ENCODE data around the gene DLX4.
A peak's percentile ranks its signal among the peaks of the same experiment; 100 is the strongest.

DLX4 gene

DNA sequence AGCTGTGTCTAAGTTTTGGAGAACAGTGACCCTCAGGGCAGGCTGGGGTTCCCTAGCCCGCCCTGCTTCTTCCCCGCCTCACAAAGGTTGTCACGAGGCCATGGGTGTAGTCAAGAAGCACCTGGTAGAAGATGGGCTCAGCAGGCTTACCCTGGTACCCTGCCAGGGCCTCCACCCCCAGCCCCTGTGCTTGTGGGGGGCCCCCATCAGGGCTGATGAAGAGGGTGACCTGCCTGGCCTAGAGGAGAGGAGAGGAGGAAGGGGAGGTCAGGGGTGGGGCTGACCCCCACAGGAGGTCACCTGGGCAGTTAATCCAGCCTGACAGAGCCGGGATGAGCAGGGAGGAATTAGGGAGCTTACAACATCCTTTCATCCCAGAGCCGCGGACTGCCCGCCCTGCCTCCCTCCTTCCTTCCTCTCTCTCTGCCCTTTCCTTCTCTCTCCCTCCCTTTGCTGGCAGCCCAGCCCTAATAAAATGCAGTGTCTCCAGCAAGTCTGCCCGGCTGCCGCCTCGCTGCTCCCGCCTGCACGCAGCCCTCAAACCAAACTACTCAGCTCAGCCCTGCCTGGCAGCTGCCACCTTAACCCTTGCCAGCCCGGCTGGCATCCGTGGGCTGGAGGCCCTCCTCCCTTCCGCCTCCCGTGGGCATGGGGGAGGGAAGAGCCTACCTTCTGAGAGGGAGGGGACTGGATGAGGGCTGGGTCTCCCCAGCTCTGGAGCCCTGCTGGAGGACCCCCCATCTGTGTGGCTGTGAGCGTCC is 18.9 kb downstream of the DLX4 start:
- peak; percentile 71 for DNase-seq (ENCODE audit: low spot score)

DNA sequence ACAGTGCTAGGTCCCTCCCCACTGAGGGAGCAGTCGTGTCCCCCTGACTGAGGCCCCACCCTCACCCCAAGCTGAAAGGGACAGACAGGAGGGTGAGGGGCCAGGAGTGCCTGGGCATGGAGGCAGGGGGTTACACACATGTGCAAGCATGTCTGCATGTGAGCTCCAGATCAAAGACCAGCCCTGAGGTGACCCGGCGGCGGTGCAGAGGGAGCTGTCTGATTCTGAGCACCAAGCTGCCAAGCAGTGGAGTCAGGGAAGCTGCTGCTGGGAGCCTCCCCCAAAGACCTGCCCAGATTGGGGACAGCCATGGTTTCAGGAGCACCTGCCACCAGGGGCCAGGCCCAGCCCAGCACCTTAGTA is 20.5 kb downstream of the DLX4 start:
- DNase-seq (ENCODE audit: low spot score), result no peak

GRCh38 chr17:49990331-49990730 is 21.3 kb downstream of the DLX4 start:
- peak; percentile 45 for DNase-seq (ENCODE audit: low spot score)

DNA sequence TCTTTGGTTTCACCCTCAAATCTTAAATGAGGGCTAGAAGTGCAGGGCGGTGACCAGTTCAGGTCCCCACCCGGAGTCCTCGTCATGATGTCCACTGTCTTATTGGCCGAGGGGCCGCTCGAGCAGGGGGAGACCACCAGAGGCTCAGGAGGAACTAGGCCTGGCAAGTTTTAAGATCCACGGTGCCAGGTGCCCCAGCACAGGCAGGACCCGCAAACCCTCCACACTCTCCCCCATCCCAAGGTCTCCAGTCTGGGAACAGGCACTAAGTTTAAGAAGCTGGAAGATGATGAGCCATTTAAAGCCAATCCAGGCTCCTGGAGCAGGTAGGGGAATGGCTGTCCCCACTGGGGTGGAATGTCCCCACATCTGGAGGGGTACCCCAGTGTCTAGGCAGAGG is 21.9 kb downstream of the DLX4 start:
- no peak for DNase-seq (ENCODE audit: low spot score)

DNA sequence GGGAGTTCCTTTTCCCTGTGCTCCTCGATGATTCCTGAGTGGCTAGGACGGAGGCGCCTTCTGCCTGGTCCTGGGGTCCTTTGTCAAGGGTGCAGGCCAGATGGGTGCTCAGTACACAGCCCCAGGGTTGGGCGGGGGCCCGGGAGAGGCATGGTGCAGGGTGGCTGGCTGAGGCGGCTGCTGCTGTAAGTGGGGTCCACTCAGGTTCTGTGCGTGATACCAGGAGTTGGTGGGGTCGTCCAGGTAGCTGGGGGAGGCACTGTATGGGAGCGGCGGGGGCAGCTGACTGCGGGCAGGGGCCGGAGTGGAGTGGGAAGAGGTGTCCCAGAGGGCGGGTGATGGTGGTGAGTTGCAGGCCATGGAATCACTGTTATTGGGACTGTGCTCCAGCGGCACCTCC is 22.4 kb downstream of the DLX4 start:
- DNase-seq (ENCODE audit: low spot score), result no peak

DNA sequence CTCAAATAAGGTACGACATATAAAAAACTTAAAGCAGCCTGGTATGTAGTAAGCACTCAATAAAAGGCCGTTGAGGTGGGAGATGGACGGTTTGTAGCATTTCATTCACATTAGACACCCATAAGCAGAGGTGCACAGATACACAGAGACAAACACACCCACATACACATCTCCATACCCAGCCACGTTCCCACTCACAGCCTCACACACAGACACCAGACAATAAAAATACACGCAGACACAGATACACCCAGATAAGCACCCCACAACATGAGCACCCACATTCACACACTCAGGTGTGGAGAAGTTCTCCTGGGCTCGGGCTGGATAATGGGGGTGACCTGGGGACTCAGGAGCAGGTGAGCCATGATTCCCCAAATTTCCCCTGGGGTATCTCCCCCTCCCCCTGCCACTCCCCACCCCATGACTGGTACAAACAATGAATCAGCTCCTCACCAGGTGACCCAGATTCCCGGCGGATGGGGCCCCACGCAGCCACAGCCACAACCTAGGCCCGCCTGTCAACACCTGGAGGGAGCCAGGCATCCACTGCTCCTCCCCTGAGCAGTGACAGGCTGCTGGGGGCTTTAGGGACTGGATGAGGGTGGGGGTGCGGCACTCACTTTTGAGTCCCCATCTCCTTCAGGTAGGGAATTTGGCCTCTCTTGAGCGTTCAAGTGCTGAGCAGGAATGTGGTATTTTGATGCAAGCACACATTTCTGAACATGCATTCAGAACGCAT is 23.4 kb downstream of the DLX4 start:
- peak; percentile 45 for DNase-seq (ENCODE audit: low spot score)

DNA sequence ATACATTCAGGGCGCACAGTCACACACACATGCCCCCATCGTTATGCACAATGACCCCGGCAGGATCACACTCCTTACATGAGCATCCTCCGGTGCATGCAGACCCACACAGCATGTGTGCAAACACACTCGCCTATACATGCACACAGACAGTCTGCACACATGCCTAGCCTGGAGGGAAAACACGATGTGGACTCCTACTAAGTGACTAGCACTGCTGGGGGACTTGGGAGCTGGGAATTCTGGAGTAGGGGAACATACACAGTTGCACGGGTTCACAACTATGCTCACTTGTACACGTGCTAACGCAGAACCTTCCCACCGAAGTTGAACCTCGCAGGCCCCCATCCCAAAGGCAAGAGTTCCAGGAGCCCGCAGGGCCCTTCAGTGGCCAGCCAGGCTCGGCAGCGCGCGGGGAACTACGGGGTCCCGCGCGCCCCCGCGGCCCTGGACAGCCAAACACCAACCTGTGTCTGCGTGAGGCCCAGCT is 24.0 kb downstream of the DLX4 start:
- no peak for DNase-seq (ENCODE audit: low spot score)

DNA sequence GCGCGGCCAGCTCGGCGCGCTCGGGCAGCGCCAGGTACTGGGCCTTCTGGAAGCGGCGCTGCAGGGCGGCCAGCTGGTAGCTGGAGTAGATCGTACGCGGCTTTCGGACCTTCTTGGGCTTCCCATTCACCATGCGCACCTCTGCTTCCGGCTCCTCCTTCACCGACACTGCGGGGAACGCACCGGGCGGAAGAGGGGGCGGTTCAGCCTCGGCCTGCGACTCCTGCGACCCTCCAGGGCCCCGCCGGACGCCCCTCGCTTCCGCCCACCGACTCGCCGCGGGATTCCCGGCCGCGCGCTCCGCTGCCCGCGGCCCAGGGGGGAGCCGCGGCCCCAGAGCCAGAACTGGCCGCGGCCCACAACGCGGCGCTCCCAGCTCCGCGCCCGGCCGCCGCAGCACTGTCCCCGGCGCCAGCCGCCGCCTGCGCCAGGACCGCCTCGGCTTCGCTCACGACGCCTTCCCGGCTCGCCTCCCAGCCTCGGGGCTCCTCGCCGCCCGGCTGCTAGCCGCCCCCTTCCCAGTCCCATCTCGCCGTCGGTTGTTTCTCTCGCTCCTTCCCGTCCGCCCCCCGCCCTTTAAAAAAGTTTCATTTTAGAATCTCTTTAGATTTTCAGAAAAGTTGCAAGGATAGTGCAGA is 24.6 kb downstream of the DLX4 start:
- DNase-seq (ENCODE audit: low spot score), result peak; percentile 80

- DNase-seq (ENCODE audit: low spot score), result peak; percentile 61
These were observed 25.4 kb downstream of the DLX4 start for GRCh38 chr17:49994085-49995054.

DNA sequence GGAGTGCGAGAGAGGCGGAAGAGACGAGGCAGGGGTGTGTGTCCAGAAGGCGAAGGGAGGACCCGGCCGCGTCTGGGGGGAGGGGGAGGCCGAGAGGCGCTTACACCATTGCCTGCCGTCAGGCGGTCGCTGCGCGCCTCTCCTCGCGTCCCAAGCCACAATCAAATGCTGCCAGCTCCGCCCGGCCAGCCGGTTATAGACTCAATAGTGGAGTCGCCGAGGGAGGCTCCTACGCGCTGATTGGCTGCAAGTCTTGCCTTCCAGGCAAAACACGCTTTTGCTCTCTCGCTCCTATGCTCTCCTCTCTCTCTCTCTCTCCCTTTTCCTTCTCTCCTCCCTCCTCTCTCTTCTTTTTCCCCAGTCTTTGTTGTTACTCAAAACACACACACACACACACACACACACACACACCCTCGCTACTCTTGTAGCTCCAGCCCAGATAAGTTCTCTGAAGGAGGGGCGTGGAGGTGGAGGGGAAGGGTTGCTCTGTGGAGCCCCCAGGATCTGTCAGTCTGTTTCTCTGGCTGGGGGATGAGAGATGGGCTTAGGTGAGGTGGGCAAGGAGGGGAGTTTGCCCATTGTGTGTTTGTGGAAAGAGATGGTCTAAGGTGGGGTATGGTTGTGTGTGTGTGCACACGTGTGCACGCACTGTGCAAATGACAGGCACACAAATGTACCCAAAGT is 26.2 kb downstream of the DLX4 start, which contains the start of gene DLX3:
Gene DLX3, minus strand, starts transcription at position 170 of the 684 bp plus-strand sequence. CDS start 226 bp downstream, outside the sequence.
- peak; percentile 96 for DNase-seq (ENCODE audit: low spot score)

DNA sequence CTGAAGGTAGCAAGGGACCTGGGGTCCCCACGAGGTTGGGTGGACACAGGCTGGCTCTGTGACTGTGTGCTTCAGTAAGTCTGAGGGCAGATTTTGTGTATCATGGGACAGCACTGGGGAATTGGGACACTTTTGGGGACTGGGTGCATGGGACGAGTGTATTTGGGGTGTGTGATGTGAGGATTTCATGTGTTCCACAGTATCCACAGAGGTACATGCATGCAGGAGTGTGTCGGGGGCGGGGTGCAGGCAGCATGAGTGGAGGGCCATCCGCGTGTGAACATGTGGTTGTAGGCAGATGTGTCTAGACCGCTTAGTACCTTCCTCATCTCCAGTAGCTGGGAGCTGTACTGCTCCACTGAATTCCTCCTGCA is 27.1 kb downstream of the DLX4 start:
- no peak for DNase-seq (ENCODE audit: low spot score)

DNA sequence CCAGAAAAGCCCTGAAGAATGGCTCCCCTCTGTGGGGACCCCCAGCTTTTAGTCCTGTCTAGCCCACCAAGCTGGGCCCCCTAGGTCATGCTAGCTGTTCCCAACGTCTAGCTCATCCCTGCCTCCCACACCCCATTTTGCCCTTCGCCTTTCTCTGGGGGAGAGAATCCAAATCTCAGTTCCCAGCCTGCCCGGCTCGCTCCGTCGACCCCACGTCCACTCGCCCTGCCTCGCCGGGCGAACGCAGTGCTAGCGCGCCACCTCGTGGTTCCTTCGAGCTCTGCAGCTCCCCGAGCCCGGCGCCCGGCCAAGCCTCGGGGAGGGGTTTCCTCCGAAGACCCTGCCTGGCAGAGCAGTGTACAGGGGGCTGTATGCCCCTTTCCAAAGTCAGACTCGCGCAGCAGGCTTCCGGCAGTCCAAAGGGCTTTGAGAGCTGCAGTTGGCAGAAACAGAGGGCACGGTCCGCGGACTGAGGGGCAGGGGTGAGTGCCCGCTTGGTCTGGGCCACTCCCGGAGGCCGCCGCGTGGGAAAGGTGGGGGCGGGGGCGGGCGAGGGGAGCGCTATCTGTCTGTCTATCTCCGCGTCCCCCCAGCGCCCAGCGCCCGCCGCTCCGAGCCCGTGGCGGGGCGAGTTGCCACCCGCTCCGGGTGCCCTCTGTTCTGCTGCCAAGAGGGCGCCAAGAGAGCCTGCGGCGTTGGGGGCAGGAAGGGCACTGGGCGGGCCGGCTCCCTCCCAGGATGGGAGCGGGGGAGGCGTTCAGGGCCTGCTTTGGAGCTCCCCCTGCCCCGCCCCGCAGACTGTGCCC is 27.7 kb downstream of the DLX4 start:
- DNase-seq (ENCODE audit: low spot score), result peak; percentile 94

- no peak for DNase-seq (ENCODE audit: low spot score)
These were observed 28.3 kb downstream of the DLX4 start for GRCh38 chr17:49997301-49997650.

DNA sequence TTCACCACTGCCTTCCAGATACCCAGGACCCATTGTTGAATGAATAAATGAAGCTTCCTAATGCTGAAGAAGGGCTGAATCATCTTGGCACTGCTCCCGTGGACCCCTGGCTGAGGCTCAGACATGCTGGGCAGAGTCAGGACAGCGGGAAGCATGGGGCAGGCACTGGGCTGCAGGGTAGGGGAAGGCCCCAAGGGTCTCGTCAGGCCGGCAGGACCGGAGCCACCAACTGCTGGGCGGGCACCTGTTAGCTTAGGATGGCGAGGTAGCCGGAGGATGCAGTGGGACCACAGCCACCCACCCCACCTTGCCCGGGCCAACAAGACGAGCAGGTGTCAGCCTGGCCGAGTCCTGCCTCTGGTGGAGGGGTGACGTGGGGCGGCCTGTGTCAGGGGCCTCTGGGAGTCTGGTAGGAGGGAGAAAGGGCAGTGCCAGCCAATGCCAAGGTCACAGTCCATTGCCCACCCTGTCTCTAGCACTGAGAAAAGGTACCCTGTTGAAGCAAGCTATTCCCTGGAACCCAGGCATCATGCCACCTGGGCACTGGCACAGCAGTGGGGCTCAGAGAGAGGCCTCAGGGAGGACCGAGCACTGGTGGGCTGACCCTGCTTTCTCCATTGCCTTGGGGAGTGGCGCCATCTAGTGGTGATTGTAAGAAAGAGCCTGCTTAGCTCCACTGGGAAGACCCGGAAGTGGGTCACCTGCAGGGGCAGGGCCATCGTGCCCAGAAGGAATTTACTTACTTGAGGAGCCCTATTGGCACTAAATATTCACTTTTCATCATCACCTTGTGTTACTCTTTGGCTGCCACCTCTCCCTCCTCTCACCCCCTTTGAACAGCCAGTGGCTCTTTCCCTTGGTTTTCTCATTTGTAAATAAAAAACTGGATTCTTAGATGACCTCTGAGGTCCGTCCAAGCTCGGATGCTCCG is 29.0 kb downstream of the DLX4 start:
- DNase-seq (ENCODE audit: low spot score), result peak; percentile 94

GRCh38 chr17:49998836-49999511 is 30.0 kb downstream of the DLX4 start:
- no peak for DNase-seq (ENCODE audit: low spot score)

DNA sequence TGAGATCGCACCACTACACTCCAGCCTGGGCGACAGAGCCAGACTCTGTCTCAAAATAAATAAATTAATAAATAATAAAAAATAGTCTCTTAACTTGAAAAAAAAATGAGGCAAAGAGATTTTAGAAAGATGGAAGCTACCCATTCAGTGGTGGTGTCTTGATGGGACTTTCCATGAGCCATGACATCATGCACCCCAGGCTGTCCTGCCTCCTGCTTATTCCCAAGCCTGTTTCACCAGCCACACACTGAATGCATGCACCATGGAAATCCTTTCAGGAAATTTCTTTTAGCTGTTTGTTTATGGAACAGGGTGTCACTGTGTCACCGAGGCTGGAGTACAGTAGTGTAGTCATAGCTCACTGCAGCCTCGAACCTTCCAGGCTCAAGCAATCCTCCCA is 34.9 kb downstream of the DLX4 start:
- no peak for DNase-seq (ENCODE audit: low spot score)

- no peak for DNase-seq (ENCODE audit: low spot score)
These were observed 40.3 kb downstream of the DLX4 start for GRCh38 chr17:50009282-50009681.

- DNase-seq (ENCODE audit: low spot score), result no peak
These were observed 44.1 kb downstream of the DLX4 start for GRCh38 chr17:50013079-50013478.

Measured in ecto neural progenitor cell (in vitro differentiated cells).